Measurements from ENCODE around the gene DSCAM.

The DSCAM gene

DNA sequence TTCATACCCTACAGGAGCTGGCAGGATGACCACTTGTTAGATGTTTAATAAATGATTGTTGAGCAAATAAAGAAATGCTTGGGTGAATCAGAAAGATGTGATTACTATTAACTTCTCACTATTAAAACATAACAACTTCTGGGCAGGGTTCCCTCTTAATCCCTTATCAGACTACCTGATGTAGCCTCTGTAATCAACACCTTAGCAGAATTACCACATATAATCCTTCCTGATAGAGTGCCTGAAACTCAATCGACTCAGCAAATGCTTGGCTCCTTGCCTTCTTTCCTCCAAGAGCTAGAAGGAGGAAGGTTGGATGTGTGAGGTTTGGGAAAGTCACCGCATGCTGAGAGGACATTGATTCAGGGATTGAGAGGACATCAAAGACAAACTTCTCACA, 34.8 kb upstream of the DSCAM start:
- no peak for TF ChIP-seq MAX (IDR thresholded peaks at IDR 0.05)
- no peak for TF ChIP-seq RAD21 (IDR thresholded peaks at IDR 0.05; ENCODE audit: low read depth)
- TF ChIP-seq EP300 (IDR thresholded peaks at IDR 0.05; ENCODE audit: borderline replicate concordance) = no peak
- TF ChIP-seq NFIC (IDR thresholded peaks at IDR 0.05) = no peak
- no peak for TF ChIP-seq REST (IDR thresholded peaks at IDR 0.05; ENCODE audit: low read depth)
- TF ChIP-seq, protein P1, sequence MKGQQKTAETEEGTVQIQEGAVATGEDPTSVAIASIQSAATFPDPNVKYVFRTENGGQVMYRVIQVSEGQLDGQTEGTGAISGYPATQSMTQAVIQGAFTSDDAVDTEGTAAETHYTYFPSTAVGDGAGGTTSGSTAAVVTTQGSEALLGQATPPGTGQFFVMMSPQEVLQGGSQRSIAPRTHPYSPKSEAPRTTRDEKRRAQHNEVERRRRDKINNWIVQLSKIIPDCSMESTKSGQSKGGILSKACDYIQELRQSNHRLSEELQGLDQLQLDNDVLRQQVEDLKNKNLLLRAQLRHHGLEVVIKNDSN (IDR thresholded peaks at IDR 0.05) = no peak
- no peak for TF ChIP-seq YY1 (IDR thresholded peaks at IDR 0.05; ENCODE audit: low read depth)
- no peak for TF ChIP-seq ZBTB7A (IDR thresholded peaks at IDR 0.05; ENCODE audit: low read depth)
- TF ChIP-seq FOXM1 (IDR thresholded peaks at IDR 0.05; ENCODE audit: borderline replicate concordance, low read depth) = no peak
- TF ChIP-seq EGR1 (IDR thresholded peaks at IDR 0.05) = no peak
- TF ChIP-seq CEBPB (IDR thresholded peaks at IDR 0.05) = no peak
- TF ChIP-seq TEAD4 (IDR thresholded peaks at IDR 0.05) = no peak
- no peak for TF ChIP-seq TCF12 (IDR thresholded peaks at IDR 0.05; ENCODE audit: low read depth)
- TF ChIP-seq TAF1 (IDR thresholded peaks at IDR 0.05; ENCODE audit: low read depth) = no peak
- no peak for TF ChIP-seq CREB1 (IDR thresholded peaks at IDR 0.05; ENCODE audit: low read depth)

DNA sequence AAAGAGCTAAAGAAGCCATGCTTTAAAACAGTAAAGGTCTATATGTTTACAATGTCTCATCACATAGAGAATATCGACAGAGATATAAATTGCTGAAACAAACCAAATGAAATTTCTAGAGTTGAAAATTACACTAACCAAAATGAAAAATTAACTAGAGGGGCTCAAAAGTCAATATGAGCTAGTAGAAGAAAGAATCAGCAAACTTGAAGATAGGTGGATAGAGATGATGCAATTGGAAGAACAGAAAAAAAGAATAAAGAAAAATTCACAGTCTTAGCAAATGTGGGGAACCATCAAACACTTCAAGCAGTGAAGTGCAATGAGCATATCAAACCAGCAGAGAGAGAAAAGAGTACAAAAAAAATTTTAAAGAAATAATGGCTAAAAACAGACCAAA, 24.1 kb upstream of the DSCAM start:
- TF ChIP-seq REST (IDR thresholded peaks at IDR 0.05; ENCODE audit: low read depth) = no peak

GRCh38 chr21:40863839-40864238, 16.9 kb upstream of the DSCAM start:
- no peak for TF ChIP-seq YY1 (IDR thresholded peaks at IDR 0.05; ENCODE audit: low read depth)
- no peak for TF ChIP-seq EP300 (IDR thresholded peaks at IDR 0.05; ENCODE audit: borderline replicate concordance)
- no peak for TF ChIP-seq CEBPB (IDR thresholded peaks at IDR 0.05)
- no peak for TF ChIP-seq RAD21 (IDR thresholded peaks at IDR 0.05; ENCODE audit: low read depth)
- TF ChIP-seq, protein P1 (IDR thresholded peaks at IDR 0.05) = no peak
- TF ChIP-seq MAX (IDR thresholded peaks at IDR 0.05) = no peak
- no peak for TF ChIP-seq ZBTB7A (IDR thresholded peaks at IDR 0.05; ENCODE audit: low read depth)
- TF ChIP-seq REST (IDR thresholded peaks at IDR 0.05; ENCODE audit: low read depth) = no peak
- TF ChIP-seq EGR1 (IDR thresholded peaks at IDR 0.05) = no peak
- no peak for TF ChIP-seq NFIC (IDR thresholded peaks at IDR 0.05)
- no peak for TF ChIP-seq CREB1 (IDR thresholded peaks at IDR 0.05; ENCODE audit: low read depth)
- TF ChIP-seq TAF1 (IDR thresholded peaks at IDR 0.05; ENCODE audit: low read depth) = no peak
- TF ChIP-seq TEAD4 (IDR thresholded peaks at IDR 0.05) = no peak
- TF ChIP-seq TCF12 (IDR thresholded peaks at IDR 0.05; ENCODE audit: low read depth) = no peak
- no peak for TF ChIP-seq FOXM1 (IDR thresholded peaks at IDR 0.05; ENCODE audit: borderline replicate concordance, low read depth)

DNA sequence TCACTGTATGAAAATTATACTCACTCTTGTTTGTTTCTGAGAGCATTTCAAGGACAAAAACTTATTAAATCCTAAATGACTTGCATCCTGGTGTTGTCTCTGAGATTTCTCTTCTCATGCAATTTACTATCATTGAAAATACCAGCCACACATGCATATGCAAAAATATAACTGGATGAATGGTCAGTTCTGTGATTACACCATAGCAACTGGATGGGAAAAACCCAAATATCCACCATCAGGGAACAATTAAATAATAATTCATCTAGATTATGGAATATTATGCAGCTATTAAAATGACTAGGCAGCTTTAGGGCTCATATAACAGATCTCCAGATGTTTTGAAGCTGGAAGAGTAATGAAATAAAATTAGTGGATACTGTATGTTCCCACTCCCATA, 11.6 kb upstream of the DSCAM start:
- no peak for TF ChIP-seq TCF12 (IDR thresholded peaks at IDR 0.05; ENCODE audit: low read depth)

GRCh38 chr21:40853956-40854688, 7.2 kb upstream of the DSCAM start:
- TF ChIP-seq TCF12 (IDR thresholded peaks at IDR 0.05; ENCODE audit: low read depth) (no peak), YY1 (IDR thresholded peaks at IDR 0.05; ENCODE audit: low read depth) (no peak), EGR1 (IDR thresholded peaks at IDR 0.05) (no peak), NFIC (IDR thresholded peaks at IDR 0.05) (no peak), MAX (IDR thresholded peaks at IDR 0.05) (no peak), EP300 (IDR thresholded peaks at IDR 0.05; ENCODE audit: borderline replicate concordance) (no peak), TAF1 (IDR thresholded peaks at IDR 0.05; ENCODE audit: low read depth) (no peak), REST (IDR thresholded peaks at IDR 0.05; ENCODE audit: low read depth) (no peak), CEBPB (IDR thresholded peaks at IDR 0.05) (no peak), FOXM1 (IDR thresholded peaks at IDR 0.05; ENCODE audit: borderline replicate concordance, low read depth) (no peak), TEAD4 (IDR thresholded peaks at IDR 0.05) (no peak)
- TF ChIP-seq, protein P1 (IDR thresholded peaks at IDR 0.05) = no peak

All from Ishikawa (cell line).